IPS-18a (cell line): ENCODE data around the gene ZNF552.
"Not testable (repeated sequence)": the region's sequence is repeated elsewhere in the genome, so short reads cannot be mapped to it uniquely, and the experiment has no call there.

Experiments
- H3K27ac ChIP-seq: one replicate; pipeline ENCODE4 v1.5.1; 2013; ENCODE audit warnings: low read length
- H3K27me3 ChIP-seq: one replicate; pipeline ENCODE4 v1.6.1; 2013; ENCODE audit warnings: mild to moderate bottlenecking, low read length; ENCODE audit not compliant: control insufficient read depth, insufficient read depth
- H3K36me3 ChIP-seq: one replicate; pipeline ENCODE4 v1.6.1; 2013; ENCODE audit warnings: low read depth, low read length; ENCODE audit not compliant: control insufficient read depth
- H3K4me1 ChIP-seq: one replicate; pipeline ENCODE4 v1.6.1; 2013; ENCODE audit warnings: low read depth, low read length; ENCODE audit not compliant: control insufficient read depth
- H3K4me3 ChIP-seq: one replicate; pipeline ENCODE4 v1.5.1; 2013; ENCODE audit warnings: low read length
- H3K9ac ChIP-seq: one replicate; pipeline ENCODE4 v1.6.1; 2013; ENCODE audit warnings: mild to moderate bottlenecking, low read length, moderate library complexity
- H3K9me3 ChIP-seq: one replicate; pipeline ENCODE4 v1.6.1; 2013; ENCODE audit warnings: low read depth, low read length; ENCODE audit not compliant: control insufficient read depth

ZNF552 gene

GRCh38 chr19:57816652-57817051, 1.9 kb upstream of the ZNF552 start:
- Histone ChIP-seq H3K36me3 (peaks cover 9% of the 10 kb centered on the region), H3K9ac (no peak overlapping the region), H3K4me1 (peaks cover 3% of the 10 kb centered on the region), H3K27me3 (no peaks in the 10 kb centered on the region), H3K27ac (no peak overlapping the region), H3K4me3 (no peak overlapping the region), H3K9me3 (no peaks in the 10 kb centered on the region)

GRCh38 chr19:57815247-57816075, 748 bp upstream of the ZNF552 start:
- Histone ChIP-seq H3K4me1 (peaks cover 3% of the 10 kb centered on the region), H3K27ac (no peak overlapping the region), H3K9me3 (no peaks in the 10 kb centered on the region), H3K27me3 (no peaks in the 10 kb centered on the region), H3K36me3 (peaks cover 10% of the 10 kb centered on the region), H3K9ac (no peak overlapping the region), H3K4me3 (peak overlapping the region; percentile 99)

- H3K9me3 ChIP-seq: no peaks in the 10 kb centered on the region
- peaks cover 3% of the 10 kb centered on the region for H3K4me1 ChIP-seq
- peak overlapping the region; percentile 99 for H3K4me3 ChIP-seq
- peak overlapping the region; percentile 84 for H3K9ac ChIP-seq
- H3K27ac ChIP-seq: no peak overlapping the region
- H3K27me3 ChIP-seq: no peaks in the 10 kb centered on the region
- H3K36me3 ChIP-seq: peaks cover 25% of the 10 kb centered on the region
Observed at GRCh38 chr19:57813919-57814504, 701 bp downstream of the ZNF552 start.

GRCh38 chr19:57812975-57813820, 1.5 kb downstream of the ZNF552 start:
- Histone ChIP-seq H3K36me3 (peaks cover 31% of the 10 kb centered on the region), H3K4me3 (peak overlapping the region; percentile 99)
- not testable (repeated sequence) for H3K27ac ChIP-seq, H3K4me1 ChIP-seq, H3K9ac ChIP-seq, H3K27me3 ChIP-seq, H3K9me3 ChIP-seq

- Histone ChIP-seq H3K36me3 (peaks cover 39% of the 10 kb centered on the region), H3K9me3 (no peaks in the 10 kb centered on the region)
Observed at GRCh38 chr19:57812226-57812625, 2.5 kb downstream of the ZNF552 start.

GRCh38 chr19:57810410-57811295, 4.1 kb downstream of the ZNF552 start:
- H3K27ac ChIP-seq, H3K9me3 ChIP-seq, H3K4me3 ChIP-seq, H3K4me1 ChIP-seq, H3K9ac ChIP-seq, H3K27me3 ChIP-seq: not testable (repeated sequence)
- peaks cover 39% of the 10 kb centered on the region for H3K36me3 ChIP-seq

More at GRCh38 chr19:57812226-57812625, 2.5 kb downstream of the ZNF552 start:
- no peaks in the 10 kb centered on the region for H3K4me1 ChIP-seq
- H3K4me3 ChIP-seq: no peak overlapping the region
- H3K27ac ChIP-seq: no peak overlapping the region
- no peaks in the 10 kb centered on the region for H3K27me3 ChIP-seq
- no peak overlapping the region for H3K9ac ChIP-seq

GRCh38 chr19:57807541-57807940, 7.2 kb downstream of the ZNF552 start:
- H3K36me3 ChIP-seq: peaks cover 36% of the 10 kb centered on the region

GRCh38 chr19:57803594-57804325, 11.0 kb downstream of the ZNF552 start:
- peak overlapping the region; percentile 90 for H3K4me3 ChIP-seq
- H3K27me3 ChIP-seq: no peaks in the 10 kb centered on the region
- H3K9me3 ChIP-seq: no peaks in the 10 kb centered on the region
- H3K9ac ChIP-seq: peak overlapping the region; percentile 97
- H3K27ac ChIP-seq: peak overlapping the region; percentile 98
- H3K4me1 ChIP-seq: peaks cover 33% of the 10 kb centered on the region
- peaks cover 13% of the 10 kb centered on the region for H3K36me3 ChIP-seq

More at GRCh38 chr19:57807541-57807940, 7.2 kb downstream of the ZNF552 start:
- no peak overlapping the region for H3K27ac ChIP-seq
- no peaks in the 10 kb centered on the region for H3K27me3 ChIP-seq
- peaks cover 13% of the 10 kb centered on the region for H3K4me1 ChIP-seq
- H3K9me3 ChIP-seq: no peaks in the 10 kb centered on the region
- no peak overlapping the region for H3K9ac ChIP-seq
- H3K4me3 ChIP-seq: no peak overlapping the region

- Histone ChIP-seq H3K9me3 (no peaks in the 10 kb centered on the region), H3K27me3 (no peaks in the 10 kb centered on the region), H3K9ac (peak overlapping the region; percentile 97), H3K27ac (peak overlapping the region; percentile 98), H3K4me3 (peak overlapping the region; percentile 90), H3K4me1 (peaks cover 33% of the 10 kb centered on the region), H3K36me3 (peaks cover 9% of the 10 kb centered on the region)
Observed at GRCh38 chr19:57803265-57803593, 11.5 kb downstream of the ZNF552 start.

GRCh38 chr19:57802269-57802668, 12.4 kb downstream of the ZNF552 start:
- no peaks in the 10 kb centered on the region for H3K27me3 ChIP-seq
- H3K27ac ChIP-seq: no peak overlapping the region
- H3K4me1 ChIP-seq: peaks cover 33% of the 10 kb centered on the region
- no peaks in the 10 kb centered on the region for H3K36me3 ChIP-seq
- H3K9ac ChIP-seq: no peak overlapping the region
- H3K9me3 ChIP-seq: no peaks in the 10 kb centered on the region
- H3K4me3 ChIP-seq: no peak overlapping the region
